K562 (cell line): ENCODE measurements around the gene TCEAL6.
"Not testable (repeated sequence)": the region's sequence is repeated elsewhere in the genome, so short reads cannot be mapped to it uniquely, and the experiment has no call there.

Experiments used
- CTCF ChIP-seq, 3 experiments: IDR thresholded peaks in 2 of 3; conservative IDR thresholded peaks in 1 of 3; 2 replicates each; pipeline ENCODE4 v1.5.1; 2011 to 2012; ENCODE audit warnings: low read length in 3 of 3, mild to moderate bottlenecking in 3 of 3, control low read depth in 2 of 3, improper control_type of control experiment in 1 of 3, inconsistent platforms in 1 of 3, low read depth in 1 of 3, mixed read lengths in 1 of 3, moderate library complexity in 1 of 3; ENCODE audit not compliant: insufficient read depth in 2 of 3
- ETV6 ChIP-seq, 3 experiments: fragments of 150-350 bp in 1 of 3; sonication (generic) in 1 of 3; formaldehyde crosslinking in 1 of 3; IDR thresholded peaks; 2 replicates each; pipeline versions ENCODE4 v1.6.1 to v1.8.0; 2014 to 2022; ENCODE audit warnings: borderline replicate concordance in 2 of 3, low read depth in 2 of 3, antibody characterized with exemption in 1 of 3, low read length in 1 of 3, mild to moderate bottlenecking in 1 of 3, missing genetic modification reagents in 1 of 3
- HCFC1 ChIP-seq: IDR thresholded peaks from 2 replicates; pipeline ENCODE4 v1.6.1; 2012; ENCODE audit warnings: low read depth, low read length, improper control_type of control experiment
- HDAC2 ChIP-seq: fragments of 450-650 bp; IDR thresholded peaks from 2 replicates; pipeline ENCODE4 v1.6.1; 2016; ENCODE audit warnings: mild to moderate bottlenecking
- IRF2 ChIP-seq: sonication (generic); formaldehyde crosslinking; IDR thresholded peaks from 2 replicates; pipeline ENCODE4 v1.8.1; 2022; ENCODE audit warnings: mild to moderate bottlenecking, missing genetic modification reagents
- KLF10 ChIP-seq: fragments of 250-450 bp; sonication (Bioruptor Pico); IDR thresholded peaks from 2 replicates; pipeline ENCODE4 v1.6.1; 2021; ENCODE audit warnings: matching md5 sums
- MAFG ChIP-seq: fragments of 450-650 bp; conservative IDR thresholded peaks from 2 replicates; pipeline ENCODE4 v1.6.1; 2016; ENCODE audit warnings: missing genetic modification characterization, missing compliant biosample characterization
- MTA2 ChIP-seq: fragments of 450-650 bp; IDR thresholded peaks from 2 replicates; pipeline ENCODE4 v1.6.1; 2016; ENCODE audit warnings: low read depth
- NFE2L1 ChIP-seq: fragments of 450-650 bp; IDR thresholded peaks from 2 replicates; pipeline ENCODE4 v1.6.1; 2016; ENCODE audit warnings: missing genetic modification characterization, low read depth, mild to moderate bottlenecking, missing compliant biosample characterization, moderate library complexity, borderline replicate concordance
- SMARCA5 ChIP-seq: fragments of 450-650 bp; IDR thresholded peaks from 2 replicates; pipeline ENCODE4 v1.6.1; 2016
- SP1 ChIP-seq: sonication (generic); formaldehyde crosslinking; IDR thresholded peaks from 2 replicates; pipeline ENCODE4 v1.8.1; 2022; ENCODE audit warnings: mild to moderate bottlenecking, missing genetic modification reagents
- ZNF282 ChIP-seq: sonication (generic); formaldehyde crosslinking; IDR thresholded peaks from 2 replicates; pipeline ENCODE4 v1.8.1; 2023; ENCODE audit warnings: missing genetic modification reagents
- ZNF76 ChIP-seq: fragments of 250-450 bp; sonication (Bioruptor Pico); IDR thresholded peaks from 2 replicates; pipeline ENCODE4 v1.4.0; 2020; ENCODE audit warnings: mild to moderate bottlenecking, moderate library complexity, borderline replicate concordance
- TF ChIP-seq, protein P1 (sequence below): fragments of 250-450 bp; sonication (Bioruptor Pico); IDR thresholded peaks from 2 replicates; pipeline ENCODE4 v1.8.0; 2022; ENCODE audit warnings: moderate library complexity, mild to moderate bottlenecking, inconsistent platforms

DNA sequence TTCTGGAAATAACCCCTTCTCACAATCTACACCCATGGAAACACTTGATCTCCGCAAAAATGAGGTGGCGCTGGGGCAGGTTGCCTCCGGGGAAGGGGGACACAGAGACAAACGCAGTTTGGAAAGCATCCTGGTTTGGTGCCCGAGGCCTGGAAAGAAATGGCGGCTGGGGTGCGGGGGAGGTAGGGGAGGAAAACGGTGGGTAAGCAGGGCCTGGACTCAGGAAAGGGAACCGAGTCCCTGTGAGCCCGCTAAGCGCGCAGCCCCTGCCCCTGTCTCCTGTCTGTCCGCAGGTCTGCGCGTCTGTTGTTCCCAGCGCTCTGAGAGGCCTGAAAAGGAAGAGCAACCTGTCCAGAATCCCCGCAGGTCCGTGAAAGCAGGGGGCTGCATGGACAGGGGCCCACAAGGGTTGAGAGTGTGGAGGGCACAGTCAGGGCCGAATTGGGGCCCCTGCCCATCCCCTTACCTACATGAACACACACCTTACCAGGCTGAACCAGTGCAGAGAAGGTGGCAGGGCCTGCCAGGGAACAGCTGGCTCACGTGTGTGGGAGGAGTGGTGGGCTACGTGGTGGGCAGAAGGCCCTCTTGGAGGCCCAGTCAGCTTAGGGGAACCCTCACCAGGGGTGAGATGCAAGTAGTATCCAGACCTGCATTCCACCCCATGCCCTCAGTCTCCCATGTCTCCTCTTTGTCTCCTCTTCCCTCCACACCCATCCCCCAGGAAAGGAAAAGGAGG lies 16.0 kb downstream of the TCEAL6 start:
- TF ChIP-seq ZNF282 (CRISPR knock-in tag); IRF2 (CRISPR knock-in tag); HCFC1; CTCF (IDR thresholded peaks at IDR 0.05 in 2 of 3, conservative IDR thresholded peaks at IDR 0.05 in 1 of 3; ENCODE audit: insufficient read depth in 2 of 3, low read depth in 1 of 3, low read length in 3 of 3); MAFG (tag); ETV6 (IDR thresholded peaks at IDR 0.05; ENCODE audit: borderline replicate concordance in 1 of 2, low read depth in 2 of 2, low read length in 1 of 2); ETV6 (CRISPR knock-in tag; IDR thresholded peaks at IDR 0.05; ENCODE audit: borderline replicate concordance); HDAC2; MTA2; NFE2L1 (tag); ZNF76 (CRISPR knock-in tag); SP1 (CRISPR knock-in tag); KLF10 (CRISPR knock-in tag); SMARCA5: not testable (repeated sequence)
- TF ChIP-seq, protein P1, sequence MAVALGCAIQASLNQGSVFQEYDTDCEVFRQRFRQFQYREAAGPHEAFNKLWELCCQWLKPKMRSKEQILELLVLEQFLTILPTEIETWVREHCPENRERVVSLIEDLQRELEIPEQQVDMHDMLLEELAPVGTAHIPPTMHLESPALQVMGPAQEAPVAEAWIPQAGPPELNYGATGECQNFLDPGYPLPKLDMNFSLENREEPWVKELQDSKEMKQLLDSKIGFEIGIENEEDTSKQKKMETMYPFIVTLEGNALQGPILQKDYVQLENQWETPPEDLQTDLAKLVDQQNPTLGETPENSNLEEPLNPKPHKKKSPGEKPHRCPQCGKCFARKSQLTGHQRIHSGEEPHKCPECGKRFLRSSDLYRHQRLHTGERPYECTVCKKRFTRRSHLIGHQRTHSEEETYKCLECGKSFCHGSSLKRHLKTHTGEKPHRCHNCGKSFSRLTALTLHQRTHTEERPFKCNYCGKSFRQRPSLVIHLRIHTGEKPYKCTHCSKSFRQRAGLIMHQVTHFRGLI (CRISPR knock-in tag): not testable (repeated sequence)
